DOHH2 (cell line): Measurements from ENCODE around the gene MED20.

Source experiments
- H3F3A ChIP-seq: fragments of 200-600 bp; sonication (generic), shearing (Covaris generic); 2 replicates; pipeline ENCODE4 v1.6.0; 2016; ENCODE audit warnings: antibody characterized with exemption, mild to moderate bottlenecking; ENCODE audit not compliant: control insufficient read depth, insufficient read depth
- H3K27ac ChIP-seq: fragments of 200-600 bp; sonication (generic); 2 replicates; pipeline ENCODE4 v1.5.1; 2014; ENCODE audit warnings: low read depth, mild to moderate bottlenecking, low read length, moderate library complexity
- H3K27me3 ChIP-seq: fragments of 200-600 bp; sonication (generic); 2 replicates; pipeline ENCODE4 v1.6.1; 2014; ENCODE audit warnings: mild to moderate bottlenecking, low read length, mixed read lengths; ENCODE audit not compliant: control insufficient read depth
- H3K36me3 ChIP-seq: fragments of 200-600 bp; sonication (generic); 2 replicates; pipeline ENCODE4 v1.6.1; 2014; ENCODE audit warnings: mild to moderate bottlenecking, low read length, moderate library complexity, mixed read lengths; ENCODE audit not compliant: control insufficient read depth
- H3K4me1 ChIP-seq: fragments of 200-600 bp; sonication (generic); 2 replicates; pipeline ENCODE4 v1.6.1; 2014; ENCODE audit warnings: mild to moderate bottlenecking, low read length, mixed read lengths; ENCODE audit not compliant: control insufficient read depth
- H3K4me2 ChIP-seq: fragments of 200-600 bp; sonication (generic); 2 replicates; pipeline ENCODE4 v1.6.0; 2014; ENCODE audit warnings: mild to moderate bottlenecking, low read length, moderate library complexity
- H3K4me3 ChIP-seq: fragments of 200-600 bp; sonication (generic); 2 replicates; pipeline ENCODE4 v1.5.1; 2014; ENCODE audit warnings: mild to moderate bottlenecking, low read length, mixed read lengths
- H3K79me2 ChIP-seq: fragments of 200-600 bp; sonication (generic); 2 replicates; pipeline ENCODE4 v1.6.1; 2014; ENCODE audit warnings: mild to moderate bottlenecking, low read length, mixed read lengths; ENCODE audit not compliant: control insufficient read depth
- H3K9me2 ChIP-seq: fragments of 200-600 bp; sonication (generic); replicated peaks from 2 replicates; pipeline ENCODE4 v1.6.1; 2014; ENCODE audit warnings: mild to moderate bottlenecking, low read length, mixed read lengths; ENCODE audit not compliant: control insufficient read depth
- H3K9me3 ChIP-seq: fragments of 200-600 bp; sonication (generic); 2 replicates; pipeline ENCODE4 v1.6.1; 2014; ENCODE audit warnings: antibody characterized with exemption, low read length, mixed read lengths; ENCODE audit not compliant: control insufficient read depth, insufficient read depth
- H4K20me1 ChIP-seq: fragments of 200-600 bp; sonication (generic); 2 replicates; pipeline ENCODE4 v1.6.0; 2014; ENCODE audit warnings: low read depth, mild to moderate bottlenecking, antibody characterized with exemption, low read length, moderate library complexity; ENCODE audit not compliant: control insufficient read depth, insufficient read depth
- CTCF ChIP-seq: fragments of 200-600 bp; sonication (generic); IDR thresholded peaks from one replicate; pipeline ENCODE4 v1.5.1; 2014; ENCODE audit warnings: antibody characterized with exemption, mild to moderate bottlenecking, low read depth, low read length; ENCODE audit not compliant: poor library complexity, severe bottlenecking
- EZH2phosphoT487 ChIP-seq: fragments of 200-600 bp; sonication (generic); IDR thresholded peaks from 2 replicates; pipeline ENCODE4 v1.6.1; 2017; ENCODE audit warnings: borderline replicate concordance, mild to moderate bottlenecking, antibody characterized with exemption, low read length, moderate library complexity, mixed read lengths

MED20 gene

GRCh38 chr6:41894366-41895299 is 26.3 kb downstream of the MED20 start:
- H3K4me2 ChIP-seq = peak overlapping the region; percentile 99
- H3K27me3 ChIP-seq = no peaks in the 10 kb centered on the region
- TF ChIP-seq CTCF (no peak), EZH2phosphoT487 (no peak)
- H3K4me3 ChIP-seq = peak overlapping the region; percentile 93
- H3K79me2 ChIP-seq = peaks cover 34% of the 10 kb centered on the region
- no peaks in the 10 kb centered on the region for H3K36me3 ChIP-seq
- H3K27ac ChIP-seq = no peak overlapping the region
- peaks cover 31% of the 10 kb centered on the region for H3K4me1 ChIP-seq
- H3K9me3 ChIP-seq = no peaks in the 10 kb centered on the region
- no peaks in the 10 kb centered on the region for H3K9me2 ChIP-seq
- no peaks in the 10 kb centered on the region for H4K20me1 ChIP-seq
- peaks cover 3% of the 10 kb centered on the region; the same call in 1 of the 2 replicates for H3F3A ChIP-seq

DNA sequence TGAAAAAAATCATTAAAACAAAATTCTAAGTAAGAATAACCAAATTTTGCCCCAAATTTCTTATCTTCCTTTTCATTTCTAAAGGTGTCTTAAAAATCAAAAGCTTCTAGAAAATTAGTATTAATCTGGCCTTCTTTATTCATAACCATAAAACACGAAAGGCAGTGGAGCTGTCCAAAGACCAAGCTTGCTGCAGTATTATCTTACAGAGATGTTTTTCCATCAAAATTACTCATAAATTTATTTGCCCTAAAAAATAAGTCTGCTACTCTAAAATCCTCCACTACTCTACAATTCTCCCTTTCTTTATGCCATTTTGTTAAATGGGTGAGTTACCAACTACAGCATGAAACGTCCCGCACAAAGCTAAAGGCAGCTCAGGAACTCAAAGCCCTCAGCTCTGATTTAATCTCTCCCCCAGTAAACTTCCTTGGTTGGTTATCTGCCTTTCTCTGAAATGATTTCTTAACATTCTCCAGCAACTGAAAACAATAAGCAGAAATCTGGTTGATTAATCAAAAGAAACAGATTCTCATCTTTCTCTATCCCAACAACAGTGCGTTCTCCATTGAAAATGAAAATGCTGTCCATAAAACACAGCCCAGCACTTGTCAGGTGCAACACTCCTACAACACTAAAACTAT is 27.9 kb downstream of the MED20 start:
- Histone ChIP-seq H3K79me2 (peaks cover 39% of the 10 kb centered on the region), H3K36me3 (peaks cover 3% of the 10 kb centered on the region; the same call in 1 of the 2 replicates), H4K20me1 (no peaks in the 10 kb centered on the region), H3K9me3 (no peaks in the 10 kb centered on the region), H3K4me3 (no peak overlapping the region; the same call in 1 of the 2 replicates), H3K27ac (no peak overlapping the region), H3K27me3 (no peaks in the 10 kb centered on the region), H3K9me2 (no peaks in the 10 kb centered on the region), H3K4me2 (peak overlapping the region; percentile 96), H3K4me1 (peaks cover 31% of the 10 kb centered on the region), H3F3A (peaks cover 3% of the 10 kb centered on the region; the same call in 1 of the 2 replicates)
- TF ChIP-seq EZH2phosphoT487 (no peak), CTCF (no peak)

DNA sequence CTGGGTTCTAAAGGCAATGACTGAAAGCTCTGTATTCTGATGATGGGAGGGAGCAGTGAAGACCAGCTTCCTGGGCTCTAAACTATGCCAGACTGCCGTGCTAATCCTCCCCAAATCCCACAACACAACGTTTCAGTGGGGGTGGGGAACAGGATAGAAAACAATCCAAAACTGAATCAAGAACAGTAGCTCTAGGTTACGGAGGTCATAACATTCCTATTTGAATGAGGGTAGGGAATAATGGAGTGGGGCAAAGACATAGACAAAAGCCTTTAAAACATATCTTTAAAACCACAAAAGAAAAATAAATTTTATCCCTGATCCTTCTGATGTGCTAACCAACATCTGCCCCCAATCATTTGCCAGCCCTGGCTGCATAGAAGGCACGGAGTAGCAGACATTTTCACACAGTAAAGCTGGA is 33.6 kb downstream of the MED20 start:
- no peaks in the 10 kb centered on the region for H3F3A ChIP-seq
- TF ChIP-seq EZH2phosphoT487 (no peak), CTCF (no peak)
- no peaks in the 10 kb centered on the region for H3K9me3 ChIP-seq
- no peaks in the 10 kb centered on the region for H4K20me1 ChIP-seq
- no peaks in the 10 kb centered on the region for H3K9me2 ChIP-seq
- peaks cover 3% of the 10 kb centered on the region; the same call in 1 of the 2 replicates for H3K36me3 ChIP-seq
- H3K27me3 ChIP-seq = no peaks in the 10 kb centered on the region
- H3K79me2 ChIP-seq = peaks cover 20% of the 10 kb centered on the region
- peaks cover 2% of the 10 kb centered on the region; the same call in 1 of the 2 replicates for H3K4me1 ChIP-seq
- H3K4me2 ChIP-seq = no peak overlapping the region
- no peak overlapping the region for H3K4me3 ChIP-seq
- no peak overlapping the region for H3K27ac ChIP-seq
